Islet of Langerhans (tissue), 1 donor: ENCODE data around the gene PSMB3.

Source experiments
- FAIRE-seq: peaks from one replicate; lab custom pipeline; 2011; peaks lifted over from hg19 to GRCh38; lab: Jason Lieb, UNC

The PSMB3 gene

GRCh38 chr17:38752308-38753070 lies at the start of gene PSMB3:
Gene PSMB3 (plus strand): TSS chr17:38752741. CDS start chr17:38752827, 86 bp downstream.
- no peak for FAIRE-seq

- no peak for FAIRE-seq
Measured at GRCh38 chr17:38702916-38703741, 49.4 kb upstream of the PSMB3 start.

- FAIRE-seq: no peak
Measured at GRCh38 chr17:38703742-38704605, 48.6 kb upstream of the PSMB3 start.

GRCh38 chr17:38704606-38705522 lies 47.7 kb upstream of the PSMB3 start, which contains the start of gene MLLT6:
Gene MLLT6 (plus strand): TSS chr17:38705273. CDS start chr17:38705633, 360 bp downstream.
- FAIRE-seq: no peak

- FAIRE-seq: no peak
Measured at GRCh38 chr17:38705523-38705802, 47.1 kb upstream of the PSMB3 start.

GRCh38 chr17:38705803-38706504 lies 46.6 kb upstream of the PSMB3 start:
- no peak for FAIRE-seq

- no peak for FAIRE-seq
Measured at GRCh38 chr17:38706505-38707216, 45.9 kb upstream of the PSMB3 start.

- FAIRE-seq: no peak
Measured at GRCh38 chr17:38707678-38708351, 44.7 kb upstream of the PSMB3 start.

- no peak for FAIRE-seq
Measured at GRCh38 chr17:38709104-38709820, 43.3 kb upstream of the PSMB3 start.

GRCh38 chr17:38709864-38710603 lies 42.5 kb upstream of the PSMB3 start:
- no peak for FAIRE-seq

- FAIRE-seq: no peak
Measured at GRCh38 chr17:38710604-38710962, 42.0 kb upstream of the PSMB3 start.

GRCh38 chr17:38710985-38711384 lies 41.6 kb upstream of the PSMB3 start:
- no peak for FAIRE-seq

GRCh38 chr17:38711792-38712571 lies 40.6 kb upstream of the PSMB3 start:
- FAIRE-seq: no peak

GRCh38 chr17:38712593-38712992 lies 39.9 kb upstream of the PSMB3 start:
- no peak for FAIRE-seq

GRCh38 chr17:38713456-38714075 lies 39.0 kb upstream of the PSMB3 start:
- FAIRE-seq: no peak

GRCh38 chr17:38715216-38715943 lies 37.2 kb upstream of the PSMB3 start:
- no peak for FAIRE-seq
